Measurements from ENCODE around the gene PIAS4. TPM values are rescaled to one million over a fixed set of nuclear protein-coding genes. Genes with fewer than 3 reads are reported as not detected.

Gene PIAS4
- total and polyA plus RNA-seq, 10 of the 15 experiments (the other 5 are each of a cell fraction or from before 2014, with no cell fraction given): 0.13 to 25.1 (median 11.3) TPM

GRCh38 chr19:4059891-4060620 is 52.5 kb downstream of the PIAS4 start (continued):
- TF ChIP-seq, protein P1, sequence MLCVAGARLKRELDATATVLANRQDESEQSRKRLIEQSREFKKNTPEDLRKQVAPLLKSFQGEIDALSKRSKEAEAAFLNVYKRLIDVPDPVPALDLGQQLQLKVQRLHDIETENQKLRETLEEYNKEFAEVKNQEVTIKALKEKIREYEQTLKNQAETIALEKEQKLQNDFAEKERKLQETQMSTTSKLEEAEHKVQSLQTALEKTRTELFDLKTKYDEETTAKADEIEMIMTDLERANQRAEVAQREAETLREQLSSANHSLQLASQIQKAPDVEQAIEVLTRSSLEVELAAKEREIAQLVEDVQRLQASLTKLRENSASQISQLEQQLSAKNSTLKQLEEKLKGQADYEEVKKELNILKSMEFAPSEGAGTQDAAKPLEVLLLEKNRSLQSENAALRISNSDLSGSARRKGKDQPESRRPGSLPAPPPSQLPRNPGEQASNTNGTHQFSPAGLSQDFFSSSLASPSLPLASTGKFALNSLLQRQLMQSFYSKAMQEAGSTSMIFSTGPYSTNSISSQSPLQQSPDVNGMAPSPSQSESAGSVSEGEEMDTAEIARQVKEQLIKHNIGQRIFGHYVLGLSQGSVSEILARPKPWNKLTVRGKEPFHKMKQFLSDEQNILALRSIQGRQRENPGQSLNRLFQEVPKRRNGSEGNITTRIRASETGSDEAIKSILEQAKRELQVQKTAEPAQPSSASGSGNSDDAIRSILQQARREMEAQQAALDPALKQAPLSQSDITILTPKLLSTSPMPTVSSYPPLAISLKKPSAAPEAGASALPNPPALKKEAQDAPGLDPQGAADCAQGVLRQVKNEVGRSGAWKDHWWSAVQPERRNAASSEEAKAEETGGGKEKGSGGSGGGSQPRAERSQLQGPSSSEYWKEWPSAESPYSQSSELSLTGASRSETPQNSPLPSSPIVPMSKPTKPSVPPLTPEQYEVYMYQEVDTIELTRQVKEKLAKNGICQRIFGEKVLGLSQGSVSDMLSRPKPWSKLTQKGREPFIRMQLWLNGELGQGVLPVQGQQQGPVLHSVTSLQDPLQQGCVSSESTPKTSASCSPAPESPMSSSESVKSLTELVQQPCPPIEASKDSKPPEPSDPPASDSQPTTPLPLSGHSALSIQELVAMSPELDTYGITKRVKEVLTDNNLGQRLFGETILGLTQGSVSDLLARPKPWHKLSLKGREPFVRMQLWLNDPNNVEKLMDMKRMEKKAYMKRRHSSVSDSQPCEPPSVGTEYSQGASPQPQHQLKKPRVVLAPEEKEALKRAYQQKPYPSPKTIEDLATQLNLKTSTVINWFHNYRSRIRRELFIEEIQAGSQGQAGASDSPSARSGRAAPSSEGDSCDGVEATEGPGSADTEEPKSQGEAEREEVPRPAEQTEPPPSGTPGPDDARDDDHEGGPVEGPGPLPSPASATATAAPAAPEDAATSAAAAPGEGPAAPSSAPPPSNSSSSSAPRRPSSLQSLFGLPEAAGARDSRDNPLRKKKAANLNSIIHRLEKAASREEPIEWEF (IDR thresholded peaks at IDR 0.05; ENCODE audit: insufficient replicate concordance, low read depth, low read length): no peak
- TF ChIP-seq CBFB (IDR thresholded peaks at IDR 0.05; ENCODE audit: low read depth): no peak
- peak; percentile 42; the same call in 1 of the 2 replicates for TF ChIP-seq IKZF1 (conservative IDR thresholded peaks at IDR 0.05)
- 0 out of 2 replicates have a peak, but pooled peaks have one; percentile 59 for TF ChIP-seq GATAD2B (conservative IDR thresholded peaks at IDR 0.05; ENCODE audit: low read depth)
- no peak for TF ChIP-seq ZBTB40 (IDR thresholded peaks at IDR 0.05; ENCODE audit: borderline replicate concordance)
- no peak for TF ChIP-seq E2F4 (IDR thresholded peaks at IDR 0.05; ENCODE audit: low read depth, low read length)
- no peak for TF ChIP-seq USF1 (IDR thresholded peaks at IDR 0.05; ENCODE audit: borderline replicate concordance, extremely low read length, insufficient read depth, low read depth, low read length)
- TF ChIP-seq MTA2 (IDR thresholded peaks at IDR 0.05; ENCODE audit: low read depth): peak; percentile 33; the same call in 1 of the 2 replicates
- TF ChIP-seq, protein P2, sequence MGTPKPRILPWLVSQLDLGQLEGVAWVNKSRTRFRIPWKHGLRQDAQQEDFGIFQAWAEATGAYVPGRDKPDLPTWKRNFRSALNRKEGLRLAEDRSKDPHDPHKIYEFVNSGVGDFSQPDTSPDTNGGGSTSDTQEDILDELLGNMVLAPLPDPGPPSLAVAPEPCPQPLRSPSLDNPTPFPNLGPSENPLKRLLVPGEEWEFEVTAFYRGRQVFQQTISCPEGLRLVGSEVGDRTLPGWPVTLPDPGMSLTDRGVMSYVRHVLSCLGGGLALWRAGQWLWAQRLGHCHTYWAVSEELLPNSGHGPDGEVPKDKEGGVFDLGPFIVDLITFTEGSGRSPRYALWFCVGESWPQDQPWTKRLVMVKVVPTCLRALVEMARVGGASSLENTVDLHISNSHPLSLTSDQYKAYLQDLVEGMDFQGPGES (IDR thresholded peaks at IDR 0.05): no peak
- TF ChIP-seq ZBED1 (IDR thresholded peaks at IDR 0.05; ENCODE audit: borderline replicate concordance): no peak
- no peak for TF ChIP-seq RBBP5 (conservative IDR thresholded peaks at IDR 0.05)
- TF ChIP-seq, protein P3, sequence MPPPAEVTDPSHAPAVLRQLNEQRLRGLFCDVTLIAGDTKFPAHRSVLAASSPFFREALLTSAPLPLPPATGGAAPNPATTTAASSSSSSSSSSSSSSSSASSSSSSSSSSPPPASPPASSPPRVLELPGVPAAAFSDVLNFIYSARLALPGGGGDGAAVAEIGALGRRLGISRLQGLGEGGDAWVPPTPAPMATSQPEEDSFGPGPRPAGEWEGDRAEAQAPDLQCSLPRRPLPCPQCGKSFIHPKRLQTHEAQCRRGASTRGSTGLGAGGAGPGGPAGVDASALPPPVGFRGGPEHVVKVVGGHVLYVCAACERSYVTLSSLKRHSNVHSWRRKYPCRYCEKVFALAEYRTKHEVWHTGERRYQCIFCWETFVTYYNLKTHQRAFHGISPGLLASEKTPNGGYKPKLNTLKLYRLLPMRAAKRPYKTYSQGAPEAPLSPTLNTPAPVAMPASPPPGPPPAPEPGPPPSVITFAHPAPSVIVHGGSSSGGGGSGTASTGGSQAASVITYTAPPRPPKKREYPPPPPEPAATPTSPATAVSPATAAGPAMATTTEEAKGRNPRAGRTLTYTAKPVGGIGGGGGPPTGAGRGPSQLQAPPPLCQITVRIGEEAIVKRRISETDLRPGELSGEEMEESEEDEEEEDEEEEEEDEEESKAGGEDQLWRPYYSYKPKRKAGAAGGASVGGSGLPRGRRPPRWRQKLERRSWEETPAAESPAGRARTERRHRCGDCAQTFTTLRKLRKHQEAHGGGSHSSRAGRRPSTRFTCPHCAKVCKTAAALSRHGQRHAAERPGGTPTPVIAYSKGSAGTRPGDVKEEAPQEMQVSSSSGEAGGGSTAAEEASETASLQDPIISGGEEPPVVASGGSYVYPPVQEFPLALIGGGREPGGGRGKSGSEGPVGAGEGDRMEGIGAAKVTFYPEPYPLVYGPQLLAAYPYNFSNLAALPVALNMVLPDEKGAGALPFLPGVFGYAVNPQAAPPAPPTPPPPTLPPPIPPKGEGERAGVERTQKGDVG (CRISPR knock-in tag; IDR thresholded peaks at IDR 0.05): no peak
